ENCODE measurements around the gene KLHDC8A. TPM values are rescaled to one million over a fixed set of nuclear protein-coding genes. Genes with fewer than 3 reads are reported as not detected.

KLHDC8A gene
- polyA plus RNA-seq, 1 experiment = not detected

DNA sequence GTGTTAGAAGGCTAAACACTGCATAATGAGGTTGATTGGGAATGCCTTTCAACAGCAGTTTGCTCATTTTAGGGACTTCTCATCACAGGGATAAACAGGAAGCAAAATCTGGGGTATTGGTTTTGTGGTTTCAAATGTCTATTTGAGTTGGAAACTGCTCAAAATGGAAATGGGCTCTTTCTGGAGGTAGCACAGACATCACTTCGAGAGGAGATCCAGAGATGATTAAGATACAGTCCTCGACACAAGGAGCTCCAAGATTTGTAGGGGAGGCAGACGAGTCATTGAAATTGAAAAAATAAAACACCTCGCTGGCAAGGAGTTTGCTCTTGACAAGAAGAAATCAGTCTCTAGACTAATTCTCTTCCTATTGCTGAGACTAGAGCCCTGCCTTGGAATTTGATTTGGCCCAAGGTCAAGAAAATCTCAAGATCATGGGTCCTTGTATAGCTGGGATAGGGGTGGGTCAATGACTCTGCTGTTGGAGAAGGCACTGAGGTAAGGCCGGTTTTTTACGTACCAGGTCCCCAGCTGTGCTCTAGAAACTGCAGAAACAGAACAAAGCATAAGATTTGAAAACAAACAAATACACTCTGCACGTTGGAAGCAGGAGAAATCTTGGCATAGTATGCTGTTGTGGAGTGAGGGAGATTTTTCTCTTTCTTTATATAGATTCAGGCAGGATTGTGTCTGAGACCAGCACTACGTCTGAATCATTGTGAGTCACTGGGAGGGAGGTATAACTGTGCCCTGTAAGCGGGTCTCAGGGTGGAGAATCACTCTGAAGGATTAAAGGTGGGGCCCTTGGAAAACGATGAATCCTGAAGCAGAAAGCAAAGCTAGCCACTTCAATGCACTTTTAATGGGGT is 17.7 kb upstream of the KLHDC8A start:
- peak; percentile 7 for DNase-seq (ENCODE audit: low read depth)
- POLR2A ChIA-PET = no interaction called here
- peaks cover 3% of the 10 kb centered on the region; the same call in 1 of the 2 replicates for H3K27me3 ChIP-seq (ENCODE audit: control insufficient read depth, insufficient read depth, low read length)
- H3K36me3 ChIP-seq (ENCODE audit: control insufficient read depth, insufficient read depth, low read length) = no peaks in the 10 kb centered on the region
- CTCF ChIA-PET = interaction anchor here (0.6 to 4.4 kb wide), 6 partner anchors 16 to 155 kb away, joined by 3 to 19 read pairs (median 4); no protein-coding TSS in a partner anchor
- TF ChIP-seq, protein P1, sequence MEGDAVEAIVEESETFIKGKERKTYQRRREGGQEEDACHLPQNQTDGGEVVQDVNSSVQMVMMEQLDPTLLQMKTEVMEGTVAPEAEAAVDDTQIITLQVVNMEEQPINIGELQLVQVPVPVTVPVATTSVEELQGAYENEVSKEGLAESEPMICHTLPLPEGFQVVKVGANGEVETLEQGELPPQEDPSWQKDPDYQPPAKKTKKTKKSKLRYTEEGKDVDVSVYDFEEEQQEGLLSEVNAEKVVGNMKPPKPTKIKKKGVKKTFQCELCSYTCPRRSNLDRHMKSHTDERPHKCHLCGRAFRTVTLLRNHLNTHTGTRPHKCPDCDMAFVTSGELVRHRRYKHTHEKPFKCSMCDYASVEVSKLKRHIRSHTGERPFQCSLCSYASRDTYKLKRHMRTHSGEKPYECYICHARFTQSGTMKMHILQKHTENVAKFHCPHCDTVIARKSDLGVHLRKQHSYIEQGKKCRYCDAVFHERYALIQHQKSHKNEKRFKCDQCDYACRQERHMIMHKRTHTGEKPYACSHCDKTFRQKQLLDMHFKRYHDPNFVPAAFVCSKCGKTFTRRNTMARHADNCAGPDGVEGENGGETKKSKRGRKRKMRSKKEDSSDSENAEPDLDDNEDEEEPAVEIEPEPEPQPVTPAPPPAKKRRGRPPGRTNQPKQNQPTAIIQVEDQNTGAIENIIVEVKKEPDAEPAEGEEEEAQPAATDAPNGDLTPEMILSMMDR (IDR thresholded peaks at IDR 0.05; ENCODE audit: insufficient read depth, low read depth, low read length) = no peak
- H3K4me3 ChIP-seq (ENCODE audit: low read depth, low read length) = no peak overlapping the region

- no peak for DNase-seq (ENCODE audit: low read depth)
- H3K36me3 ChIP-seq (ENCODE audit: control insufficient read depth, insufficient read depth, low read length) = no peaks in the 10 kb centered on the region
- CTCF ChIA-PET = interaction anchor here (0.6 to 4.4 kb wide), 4 partner anchors 20 to 114 kb away, joined by 3 to 19 read pairs (median 6); no protein-coding TSS in a partner anchor
- TF ChIP-seq, protein P1 (IDR thresholded peaks at IDR 0.05; ENCODE audit: insufficient read depth, low read depth, low read length) = no peak
- POLR2A ChIA-PET = no interaction called here
- H3K4me3 ChIP-seq (ENCODE audit: low read depth, low read length) = no peak overlapping the region
- 0 out of 2 replicates have a peak, but pooled peaks cover 1% of the 10 kb centered on the region for H3K27me3 ChIP-seq (ENCODE audit: control insufficient read depth, insufficient read depth, low read length)
Measured at GRCh38 chr1:205373798-205374175, 17.1 kb upstream of the KLHDC8A start.

GRCh38 chr1:205373022-205373797 is 16.5 kb upstream of the KLHDC8A start:
- Histone ChIP-seq H3K4me3 (ENCODE audit: low read depth, low read length) (no peak overlapping the region), H3K36me3 (ENCODE audit: control insufficient read depth, insufficient read depth, low read length) (no peaks in the 10 kb centered on the region), H3K27me3 (ENCODE audit: control insufficient read depth, insufficient read depth, low read length) (0 out of 2 replicates have a peak, but pooled peaks cover 1% of the 10 kb centered on the region)
- POLR2A ChIA-PET = interaction anchor here (0.5 to 0.6 kb wide), 2 partner anchors 37 to 135 kb away, joined by 9 to 11 read pairs; no protein-coding TSS in a partner anchor
- CTCF ChIA-PET = interaction anchor here (1.6 to 1.9 kb wide), 3 partner anchors 19 to 115 kb away, joined by 4 to 10 read pairs (median 8); no protein-coding TSS in a partner anchor
- TF ChIP-seq, protein P1 (IDR thresholded peaks at IDR 0.05; ENCODE audit: insufficient read depth, low read depth, low read length) = no peak
- no peak for DNase-seq (ENCODE audit: low read depth)

DNA sequence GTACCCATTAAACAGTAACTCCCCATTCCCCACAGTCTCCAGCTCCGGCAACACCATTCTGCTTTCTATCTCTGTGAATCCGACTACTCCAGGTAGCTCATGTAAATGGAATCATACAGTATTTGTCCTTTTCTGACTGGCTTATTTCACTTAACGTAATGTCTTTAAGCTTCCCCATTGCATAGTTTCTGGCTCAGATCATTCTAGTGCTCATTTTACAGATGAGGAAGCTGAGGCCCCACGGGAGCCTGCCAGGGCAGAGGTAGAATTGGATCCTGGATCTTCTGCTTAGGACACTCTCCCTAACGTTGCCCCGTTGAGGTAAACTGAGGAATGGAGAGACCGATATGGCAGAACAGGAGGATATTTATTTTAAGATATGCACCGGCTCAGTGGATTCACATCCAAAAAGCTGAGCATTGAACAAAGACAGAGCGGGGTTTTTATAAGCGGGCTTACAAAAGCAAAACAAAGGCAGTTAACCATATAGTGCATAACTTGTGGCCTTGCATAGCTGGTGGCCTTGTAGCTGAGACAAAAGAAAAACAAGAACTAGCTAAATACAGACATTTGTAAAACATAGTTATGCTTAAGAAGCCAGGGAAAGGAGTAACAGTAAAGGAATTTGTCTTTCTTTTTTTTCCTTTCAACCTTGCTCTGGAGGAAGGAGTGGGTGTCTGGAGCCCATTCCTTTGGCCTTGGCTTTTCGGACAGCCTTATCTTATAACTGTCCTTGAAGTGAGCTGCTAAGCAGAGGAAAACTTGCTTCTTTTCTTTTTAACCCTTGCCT is 15.3 kb upstream of the KLHDC8A start:
- no peak overlapping the region for H3K4me3 ChIP-seq (ENCODE audit: low read depth, low read length)
- CTCF ChIA-PET = interaction anchor here (1.0 to 2.1 kb wide), 8 partner anchors 12 to 153 kb away, joined by 3 to 10 read pairs (median 4); no protein-coding TSS in a partner anchor
- H3K36me3 ChIP-seq (ENCODE audit: control insufficient read depth, insufficient read depth, low read length) = no peaks in the 10 kb centered on the region
- DNase-seq (ENCODE audit: low read depth) = peak; percentile 19
- H3K27me3 ChIP-seq (ENCODE audit: control insufficient read depth, insufficient read depth, low read length) = no peaks in the 10 kb centered on the region; the same call in 1 of the 2 replicates
- TF ChIP-seq, protein P1 (IDR thresholded peaks at IDR 0.05; ENCODE audit: insufficient read depth, low read depth, low read length) = no peak
- POLR2A ChIA-PET = no interaction called here
